NCI-H524 treated with DMSO at 0.1 percent for 48 hours (cell line): ENCODE data around the gene GABRB3.

ENCODE experiments used
- DNase-seq: peaks from one replicate; lab custom pipeline; 2025; lab: John Stamatoyannopoulos, UW

GABRB3 gene

GRCh38 chr15:26555898-26556297 lies 217.0 kb downstream of the GABRB3 start:
- DNase-seq: no peak

GRCh38 chr15:26551473-26551872 lies 221.4 kb downstream of the GABRB3 start:
- no peak for DNase-seq

- DNase-seq: no peak
These were observed 222.0 kb downstream of the GABRB3 start for GRCh38 chr15:26550880-26551279.

GRCh38 chr15:26537663-26538062 lies 235.2 kb downstream of the GABRB3 start:
- no peak for DNase-seq

- DNase-seq: no peak
These were observed 241.4 kb downstream of the GABRB3 start for GRCh38 chr15:26531489-26531888.

GRCh38 chr15:26525096-26525495 lies 247.8 kb downstream of the GABRB3 start:
- DNase-seq: no peak

- no peak for DNase-seq
These were observed 251.1 kb downstream of the GABRB3 start for GRCh38 chr15:26521691-26522198.

GRCh38 chr15:26521130-26521529 lies 251.7 kb downstream of the GABRB3 start:
- DNase-seq: no peak

GRCh38 chr15:26518885-26519284 lies 254.0 kb downstream of the GABRB3 start:
- no peak for DNase-seq

- no peak for DNase-seq
These were observed 256.5 kb downstream of the GABRB3 start for GRCh38 chr15:26516102-26516980.

GRCh38 chr15:26504009-26504408 lies 268.9 kb downstream of the GABRB3 start:
- DNase-seq: no peak
